Measurements from ENCODE around the gene NPS.

Gene NPS

GRCh38 chr10:127563718-127564553 is 14.8 kb downstream of the NPS start:
- DNase-seq, result peak; percentile 28 to 45

GRCh38 chr10:127564644-127565043 is 15.5 kb downstream of the NPS start:
- DNase-seq, result no peak

- no peak for DNase-seq
Measured at GRCh38 chr10:127565583-127565982, 16.5 kb downstream of the NPS start.

GRCh38 chr10:127569210-127569609 is 20.1 kb downstream of the NPS start:
- no peak for DNase-seq

GRCh38 chr10:127570036-127570435 is 20.9 kb downstream of the NPS start:
- DNase-seq, result no peak

- DNase-seq, result no peak
Measured at GRCh38 chr10:127571386-127571785, 22.3 kb downstream of the NPS start.

GRCh38 chr10:127576051-127576450 is 26.9 kb downstream of the NPS start:
- DNase-seq, result no peak

GRCh38 chr10:127576740-127577161 is 27.6 kb downstream of the NPS start:
- DNase-seq, result no peak

GRCh38 chr10:127577376-127578258 is 28.5 kb downstream of the NPS start:
- DNase-seq, result no peak

- DNase-seq, result no peak
Measured at GRCh38 chr10:127578259-127578960, 29.3 kb downstream of the NPS start.

GRCh38 chr10:127578961-127579305 is 29.8 kb downstream of the NPS start:
- DNase-seq, result no peak

- DNase-seq, result no peak
Measured at GRCh38 chr10:127579640-127580039, 30.5 kb downstream of the NPS start.

- DNase-seq, result no peak
Measured at GRCh38 chr10:127580822-127581221, 31.7 kb downstream of the NPS start.

GRCh38 chr10:127585519-127586023 is 36.5 kb downstream of the NPS start:
- no peak for DNase-seq

GRCh38 chr10:127587668-127588365 is 38.7 kb downstream of the NPS start:
- DNase-seq, result no peak

- DNase-seq, result no peak
Measured at GRCh38 chr10:127592586-127592985, 43.5 kb downstream of the NPS start.

GRCh38 chr10:127600479-127600878 is 51.4 kb downstream of the NPS start:
- DNase-seq, result no peak

All from activated CD4-positive, alpha-beta T cell treated with anti-CD3 and anti-CD28 coated beads, Interleukin-2, amount 50 U/mL, for 48 hours (primary cell).